Measurements from ENCODE around the gene AK1.

Gene AK1

GRCh38 chr9:127907867-127908659 is 30.6 kb upstream of the AK1 start:
- DNase-seq: no peak

GRCh38 chr9:127905788-127906191 is 28.3 kb upstream of the AK1 start:
- DNase-seq: peak; percentile 80 to 86

- peak; percentile 75 to 82 for DNase-seq
These were observed 27.7 kb upstream of the AK1 start for GRCh38 chr9:127905004-127905728.

DNA sequence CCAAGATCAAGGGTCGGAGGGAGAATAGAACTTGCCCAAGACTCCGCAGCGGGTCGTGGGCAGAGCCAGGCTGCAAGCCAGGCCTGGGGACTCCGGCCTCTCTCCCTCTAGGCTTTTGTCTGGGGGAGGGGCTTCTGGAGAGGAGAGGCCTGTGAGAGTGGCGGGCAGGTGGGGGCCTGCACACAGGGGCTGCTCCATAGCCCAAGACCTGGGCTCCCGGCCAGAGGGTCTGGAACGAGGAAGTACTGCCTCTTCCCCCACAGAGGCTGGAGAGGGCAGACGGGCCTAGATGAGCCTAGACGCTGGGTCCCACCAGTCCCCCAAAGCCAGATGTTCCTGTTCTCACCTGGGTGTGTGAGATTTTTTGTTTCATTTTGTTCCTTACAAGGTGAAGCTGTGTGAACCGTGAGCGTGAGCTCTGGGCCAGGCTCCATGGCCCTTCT is 27.1 kb upstream of the AK1 start:
- peak in 1 of 2 donors; percentile 34 for DNase-seq

DNA sequence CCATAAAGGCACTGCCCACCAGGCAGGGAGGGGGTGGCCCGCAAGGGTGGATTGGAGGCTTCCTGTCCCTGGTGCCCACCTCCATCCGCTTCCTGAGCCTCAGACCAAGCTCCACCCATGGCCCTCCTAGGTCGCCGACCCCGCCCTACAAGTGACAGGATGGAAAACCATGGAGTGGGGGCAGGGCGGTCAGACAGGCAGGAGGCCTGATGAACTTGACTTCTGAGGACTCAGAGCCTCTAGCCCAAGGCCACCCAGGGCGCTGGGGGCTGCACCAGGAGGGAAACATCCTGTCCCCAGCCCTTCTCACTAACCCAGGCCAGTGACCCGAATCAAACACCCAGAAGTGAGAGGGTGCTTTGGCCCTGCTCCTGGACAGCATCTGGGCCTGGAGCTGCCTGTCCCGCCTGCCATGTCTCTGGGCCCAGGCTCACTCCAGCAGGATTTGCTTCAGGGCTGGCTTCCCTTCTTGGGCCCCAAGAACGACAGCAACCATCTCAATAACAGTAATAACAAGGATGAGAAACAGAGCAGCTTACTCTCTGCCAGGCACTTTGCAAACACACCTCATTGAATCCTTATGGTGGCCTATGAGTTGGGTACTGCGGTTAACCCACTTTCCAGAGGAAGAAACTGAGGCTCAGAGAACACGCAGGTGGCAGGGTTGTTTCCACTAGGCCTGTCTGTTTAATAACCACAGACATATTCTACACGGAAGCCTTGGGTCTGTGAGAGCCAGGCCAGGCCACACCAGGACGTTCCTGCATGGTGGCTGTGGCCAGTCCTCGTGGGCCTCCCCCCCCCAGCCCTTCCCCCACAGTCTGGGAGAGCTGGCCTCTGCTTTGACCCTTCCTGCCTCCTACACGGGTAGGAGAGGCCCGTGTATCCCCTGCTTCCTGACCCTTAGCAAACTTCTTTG is 26.3 kb upstream of the AK1 start:
- peak; percentile 73 to 74 for DNase-seq

GRCh38 chr9:127899128-127899943 is 21.9 kb upstream of the AK1 start, which contains the start of gene ST6GALNAC6:
ST6GALNAC6 (minus strand) TSS chr9:127899603; CDS start chr9:127897981, 1,622 bp downstream.
- DNase-seq: peak; percentile 75 to 76

DNA sequence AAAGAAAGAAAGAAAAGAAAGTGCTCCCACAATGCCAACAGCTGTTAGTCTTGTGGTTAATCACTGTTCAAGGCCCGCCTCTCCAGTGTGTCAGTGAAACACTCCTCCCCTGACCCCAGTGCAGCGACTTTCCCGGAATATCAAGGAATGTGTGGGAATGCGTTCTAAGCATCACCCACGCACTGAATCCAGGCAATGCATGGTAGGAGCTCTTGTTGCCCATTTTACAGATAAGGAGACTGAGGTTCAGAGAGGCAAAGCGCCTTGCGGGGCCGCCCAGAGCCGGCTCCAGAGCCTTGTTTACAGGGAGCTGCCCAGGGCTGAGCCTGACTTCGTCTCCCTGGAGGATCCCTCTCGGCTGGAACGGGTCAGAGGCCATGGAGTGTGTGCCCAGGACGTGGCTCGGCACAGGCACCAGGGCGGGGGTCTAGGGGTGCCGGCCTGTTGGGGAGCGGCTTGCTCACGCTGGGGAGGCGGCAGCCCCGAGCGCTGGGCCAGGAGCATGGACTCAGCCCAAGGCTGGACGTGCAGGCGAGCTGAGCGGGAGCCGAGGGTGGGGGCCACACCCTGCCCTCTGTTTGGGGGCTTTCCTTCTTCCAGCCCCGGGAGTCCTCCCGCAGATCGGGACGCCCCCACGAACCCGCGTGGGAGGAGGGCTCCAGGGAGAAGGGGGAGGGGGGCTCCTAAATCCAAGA is 21.1 kb upstream of the AK1 start:
- DNase-seq: no peak

GRCh38 chr9:127897193-127897692 is 19.8 kb upstream of the AK1 start:
- peak; percentile 30 to 36 for DNase-seq

DNA sequence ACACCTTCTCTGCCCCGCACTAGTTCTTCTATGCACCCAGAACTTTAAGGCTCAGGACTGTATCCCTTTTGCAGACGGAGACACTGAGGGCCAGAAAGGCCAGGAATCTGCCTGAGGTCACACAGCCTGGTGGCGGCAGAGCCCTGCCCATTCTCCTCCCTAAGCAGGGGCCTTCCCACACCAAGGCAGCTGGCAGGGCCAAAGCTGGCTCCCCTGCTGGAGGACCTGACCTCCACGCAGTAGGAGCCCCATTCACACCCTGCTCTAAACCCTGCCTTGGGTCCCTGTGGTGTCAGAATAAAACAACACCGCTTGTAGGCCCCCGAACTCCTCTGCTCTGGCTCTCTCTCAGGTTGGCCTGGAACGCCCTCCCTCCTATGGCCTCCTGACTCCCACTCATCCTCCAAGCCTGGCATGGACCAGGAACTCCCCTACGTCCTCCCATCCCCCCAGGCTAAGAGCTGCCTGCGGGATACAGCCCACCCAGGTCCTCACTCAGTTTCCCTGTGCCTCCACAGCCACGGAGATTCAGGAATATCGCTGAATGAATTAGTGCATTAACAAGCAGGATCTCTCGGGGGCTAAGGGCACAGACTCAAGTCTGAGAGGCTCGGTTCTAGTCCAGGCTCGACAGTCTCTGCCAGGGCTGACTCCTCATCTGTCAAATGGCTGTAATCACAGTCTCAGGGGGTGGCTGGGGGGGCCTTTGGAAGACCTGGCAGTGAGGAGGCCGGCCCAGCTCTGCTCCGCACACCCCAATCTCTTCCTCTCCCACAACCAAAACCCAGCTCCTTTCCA is 19.1 kb upstream of the AK1 start:
- no peak for DNase-seq

DNA sequence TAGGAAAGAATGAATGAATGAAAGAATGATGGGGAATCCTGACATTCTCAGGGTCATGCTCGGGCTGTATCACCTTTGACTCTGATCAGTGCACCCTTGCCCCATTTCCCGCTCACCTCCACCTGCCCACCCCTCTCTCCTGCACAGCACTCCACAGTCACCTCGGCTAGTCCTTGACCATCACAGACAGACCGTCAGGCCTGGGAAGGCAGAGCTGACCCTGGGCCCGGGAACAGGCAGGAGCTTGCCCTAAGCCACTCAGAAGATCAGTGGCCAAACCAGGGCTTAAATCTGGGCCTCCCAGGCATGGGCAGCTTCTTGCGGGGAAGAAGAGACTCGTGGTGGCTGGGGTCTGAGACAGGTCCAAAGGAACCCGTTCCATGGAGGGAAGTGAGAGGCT is 18.3 kb upstream of the AK1 start:
- DNase-seq: no peak

- DNase-seq: no peak
These were observed 15.9 kb upstream of the AK1 start for GRCh38 chr9:127893392-127893791.

- DNase-seq: no peak
These were observed 15.4 kb upstream of the AK1 start for GRCh38 chr9:127892831-127893230.

GRCh38 chr9:127890053-127890452 is 12.6 kb upstream of the AK1 start:
- no peak for DNase-seq

DNA sequence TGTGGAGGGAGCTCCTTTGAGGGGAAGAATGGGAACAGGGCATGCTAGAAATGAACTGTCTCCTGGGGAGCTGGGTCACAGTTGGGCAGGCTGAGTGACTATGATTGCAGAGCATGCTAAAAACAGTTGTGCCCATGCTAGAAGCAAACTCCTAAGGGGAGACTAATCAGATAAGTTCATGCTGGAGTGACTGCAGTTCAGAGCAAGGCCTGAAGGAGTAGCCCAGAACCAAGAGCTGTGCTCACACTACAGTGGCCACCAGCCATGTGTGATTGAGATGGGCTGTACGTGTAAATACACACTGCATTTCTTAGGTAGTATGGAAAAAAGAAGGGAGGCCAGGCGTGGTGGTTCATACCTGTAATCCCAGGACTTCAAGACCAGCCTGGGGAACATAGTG is 10.3 kb upstream of the AK1 start:
- DNase-seq: no peak

- DNase-seq: no peak
These were observed 9.0 kb upstream of the AK1 start for GRCh38 chr9:127886401-127886972.

GRCh38 chr9:127885508-127886281 is 8.2 kb upstream of the AK1 start:
- DNase-seq: no peak

DNA sequence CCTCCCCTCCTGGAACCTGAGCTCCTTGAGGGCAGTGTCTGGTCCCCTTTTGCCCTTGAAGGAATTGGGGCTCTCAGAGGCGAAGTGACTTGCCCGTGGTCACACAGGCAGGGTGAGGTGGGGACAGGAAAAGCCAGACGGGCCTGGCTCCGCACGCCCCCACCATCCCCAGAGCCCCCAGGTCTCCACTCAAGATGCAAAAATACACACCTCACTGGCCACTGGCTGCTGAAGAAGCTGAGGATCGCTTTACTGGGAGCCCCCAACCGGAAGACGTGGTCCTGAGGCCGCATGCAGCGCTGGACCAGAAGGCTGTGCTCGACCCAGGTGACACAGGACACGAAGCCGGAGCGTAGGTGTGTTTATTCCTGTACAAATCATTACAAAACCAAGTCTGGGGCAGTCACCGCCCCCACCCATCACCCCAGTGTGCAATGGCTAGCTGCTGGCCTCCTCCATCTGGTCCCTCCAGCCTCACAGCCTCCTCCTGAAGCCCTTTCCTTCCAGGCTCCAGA is 7.6 kb upstream of the AK1 start:
- DNase-seq: no peak

GRCh38 chr9:127884427-127884911 is 7.0 kb upstream of the AK1 start:
- DNase-seq: no peak

GRCh38 chr9:127883959-127884358 is 6.5 kb upstream of the AK1 start:
- DNase-seq: no peak
